IMR-90 (cell line): Measurements from ENCODE around the gene NFATC3. TPM values are rescaled to one million over a fixed set of nuclear protein-coding genes. Genes with fewer than 3 reads are reported as not detected.

Source experiments
- ATAC-seq: fragments of 200-7000 bp; cut with Tn5 transposase; 2 replicates; pipeline ENCODE4 v1.9.1; 2020; ENCODE audit warnings: low read depth, mild to moderate bottlenecking, moderate library complexity
- BruUV-seq: library from RNA; stranded (reverse); fragments of 400-500 nt; replicated peaks from 2 replicates; lab custom pipeline; 2021; lab: Mats Ljungman, UMichigan
- CTCF ChIA-PET: fragments of 300-600 bp; formaldehyde crosslinking; extraction: SDS; loops from one replicate; lab custom pipeline; 2021; ENCODE audit warnings: antibody characterized with exemption; lab: Yijun Ruan, JAX
- POLR2A ChIA-PET: fragments of 300-600 bp; sonication (Branson Sonifier 250); formaldehyde crosslinking; loops from one replicate; lab custom pipeline; 2022; ENCODE audit warnings: antibody characterized with exemption; ENCODE audit not compliant: unreplicated experiment; lab: Charles Lee
- DNase-seq: peaks from one replicate; pipeline ENCODE4 v3.0.0; 2013
- H2AFZ ChIP-seq: replicated peaks from 2 replicates; pipeline ENCODE3; 2013; ENCODE audit warnings: low read length, mild to moderate bottlenecking; ENCODE audit not compliant: poor library complexity
- H2AK5ac ChIP-seq: 2 replicates; pipeline ENCODE4 v1.6.1; 2013; ENCODE audit warnings: low read depth, low read length, inconsistent platforms
- H2AK9ac ChIP-seq: replicated peaks from 2 replicates; pipeline ENCODE3; 2013; ENCODE audit warnings: mild to moderate bottlenecking, low read depth, low read length, moderate library complexity; ENCODE audit not compliant: poor library complexity
- H2BK120ac ChIP-seq: 2 replicates; pipeline ENCODE4 v1.6.1; 2013; ENCODE audit warnings: low read depth, low read length, inconsistent platforms
- H2BK15ac ChIP-seq: 3 replicates; pipeline ENCODE4 v1.6.1; 2013; ENCODE audit warnings: low read depth, low read length, inconsistent platforms
- H2BK20ac ChIP-seq: 2 replicates; pipeline ENCODE4 v1.6.1; 2013; ENCODE audit warnings: low read depth, mild to moderate bottlenecking, inconsistent platforms, low read length, moderate library complexity
- H2BK5ac ChIP-seq: 2 replicates; pipeline ENCODE4 v1.6.1; 2013; ENCODE audit warnings: mild to moderate bottlenecking, low read depth, low read length, inconsistent platforms; ENCODE audit not compliant: poor library complexity, severe bottlenecking
- H3K14ac ChIP-seq: replicated peaks from 2 replicates; pipeline ENCODE4 v1.6.1; 2013; ENCODE audit warnings: low read depth, low read length, inconsistent platforms
- H3K18ac ChIP-seq: 2 replicates; pipeline ENCODE4 v1.6.1; 2013; ENCODE audit warnings: low read depth, low read length, control low read depth
- H3K23ac ChIP-seq: 2 replicates; pipeline ENCODE4 v1.6.1; 2013; ENCODE audit warnings: low read depth, low read length, inconsistent platforms
- H3K27ac ChIP-seq: 2 replicates; pipeline ENCODE4 v1.5.1; 2013; ENCODE audit warnings: mild to moderate bottlenecking, control low read depth, low read length; ENCODE audit not compliant: insufficient read depth
- H3K27me3 ChIP-seq: 2 replicates; pipeline ENCODE4 v1.6.1; 2013; ENCODE audit warnings: low read length; ENCODE audit not compliant: control insufficient read depth, insufficient read depth
- H3K36me3 ChIP-seq: 2 replicates; pipeline ENCODE4 v1.6.1; 2013; ENCODE audit warnings: low read length, mixed read lengths; ENCODE audit not compliant: control insufficient read depth, insufficient read depth
- H3K4ac ChIP-seq: 2 replicates; pipeline ENCODE4 v1.6.1; 2013; ENCODE audit warnings: low read depth, low read length, inconsistent platforms
- H3K4me1 ChIP-seq: 2 replicates; pipeline ENCODE4 v1.6.1; 2013; ENCODE audit warnings: low read length, mixed read lengths; ENCODE audit not compliant: control insufficient read depth, insufficient read depth
- H3K4me2 ChIP-seq: 2 replicates; pipeline ENCODE4 v1.6.1; 2013; ENCODE audit warnings: low read depth, mild to moderate bottlenecking, control low read depth, low read length, moderate library complexity
- H3K4me3 ChIP-seq: 2 replicates; pipeline ENCODE4 v1.5.1; 2013; ENCODE audit warnings: low read depth, mild to moderate bottlenecking, control low read depth, low read length, moderate library complexity; ENCODE audit not compliant: insufficient read depth
- H3K56ac ChIP-seq: 2 replicates; pipeline ENCODE4 v1.6.1; 2013; ENCODE audit warnings: low read length, inconsistent platforms; ENCODE audit not compliant: insufficient read depth; ENCODE audit errors: extremely low read depth
- H3K79me1 ChIP-seq, 2 experiments: 2 replicates each; pipeline ENCODE4 v1.6.1; 2013; ENCODE audit warnings: low read length in 2 of 2, inconsistent platforms in 1 of 2, low read depth in 1 of 2
- H3K9ac ChIP-seq: 2 replicates; pipeline ENCODE4 v1.6.1; 2013; ENCODE audit warnings: low read depth, low read length, control low read depth
- H3K9me1 ChIP-seq: 2 replicates; pipeline ENCODE4 v1.6.1; 2013; ENCODE audit warnings: low read length, inconsistent platforms; ENCODE audit not compliant: insufficient read depth
- H3K9me3 ChIP-seq: 2 replicates; pipeline ENCODE4 v1.6.1; 2013; ENCODE audit warnings: low read length; ENCODE audit not compliant: control insufficient read depth, insufficient read depth
- H4K20me1 ChIP-seq: 2 replicates; pipeline ENCODE4 v1.6.1; 2013; ENCODE audit warnings: low read length, inconsistent platforms; ENCODE audit not compliant: insufficient read depth
- H4K5ac ChIP-seq: 2 replicates; pipeline ENCODE4 v1.6.1; 2013; ENCODE audit warnings: mild to moderate bottlenecking, low read depth, low read length, control low read depth
- H4K8ac ChIP-seq, 2 experiments: 2 replicates each; pipeline ENCODE4 v1.6.1; 2013; ENCODE audit warnings: low read depth in 2 of 2, low read length in 2 of 2, control low read depth in 1 of 2, inconsistent platforms in 1 of 2
- H4K91ac ChIP-seq: 2 replicates; pipeline ENCODE4 v1.6.1; 2013; ENCODE audit warnings: low read depth, low read length, inconsistent platforms; ENCODE audit not compliant: insufficient read depth
- BHLHE40 ChIP-seq: fragments of 150-350 bp; IDR thresholded peaks from 2 replicates; pipeline ENCODE4 v1.6.1; 2016; ENCODE audit warnings: mild to moderate bottlenecking, low read depth, low read length
- CEBPB ChIP-seq: IDR thresholded peaks from 2 replicates; pipeline ENCODE4 v1.6.1; 2012; ENCODE audit warnings: low read depth, low read length, improper control_type of control experiment
- CTCF ChIP-seq: conservative IDR thresholded peaks from 2 replicates; pipeline ENCODE4 v1.5.1; 2012; ENCODE audit warnings: mild to moderate bottlenecking, low read depth, low read length, improper control_type of control experiment
- ELK1 ChIP-seq: fragments of 150-350 bp; IDR thresholded peaks from 2 replicates; pipeline ENCODE4 v1.6.1; 2016; ENCODE audit warnings: low read depth, mild to moderate bottlenecking, low read length, moderate library complexity, borderline replicate concordance
- FOS ChIP-seq: fragments of 150-350 bp; IDR thresholded peaks from 2 replicates; pipeline ENCODE4 v1.6.1; 2016; ENCODE audit warnings: low read depth, low read length
- MAZ ChIP-seq: IDR thresholded peaks from 2 replicates; pipeline ENCODE4 v1.6.1; 2012; ENCODE audit warnings: low read depth, mild to moderate bottlenecking, low read length, improper control_type of control experiment, moderate library complexity, borderline replicate concordance
- NFE2L2 ChIP-seq: fragments of 150-350 bp; IDR thresholded peaks from 2 replicates; pipeline ENCODE4 v1.6.1; 2016; ENCODE audit warnings: low read depth, mild to moderate bottlenecking, low read length
- POLR2A ChIP-seq: IDR thresholded peaks from 2 replicates; pipeline ENCODE4 v1.6.1; 2012; ENCODE audit warnings: mild to moderate bottlenecking, low read depth, low read length
- RCOR1 ChIP-seq: IDR thresholded peaks from 2 replicates; pipeline ENCODE4 v1.6.1; 2012; ENCODE audit warnings: mild to moderate bottlenecking, low read length, improper control_type of control experiment; ENCODE audit not compliant: insufficient replicate concordance
- WGBS, 2 experiments: methylation state at CpG; one replicate each; pipeline versions ENCODE4 v1.1.5 to v1.1.7; 2013; ENCODE audit warnings: missing lambda C conversion rate in 2 of 2; ENCODE audit not compliant: insufficient read length in 1 of 2; ENCODE audit errors: extremely low coverage in 2 of 2; 5-methylcytosine and 5-hydroxymethylcytosine counted together
- dilution Hi-C: fragments of 300-500 bp; cut with HindIII; formaldehyde crosslinking; loops from one replicate; pipeline ENCODE4 v1.14.3; 2018; ENCODE audit warnings: low sequenced_read_pairs; ENCODE audit not compliant: unreplicated experiment
- in situ Hi-C: fragments of 300-500 bp; cut with MboI; formaldehyde crosslinking; loops from 3 replicates; pipeline ENCODE4 v1.14.3; 2019; ENCODE audit warnings: low sequenced_read_pairs, inconsistent platforms, mixed read lengths
- intact Hi-C: fragments of 100-400 bp; cut with micrococcal nuclease; formaldehyde crosslinking; loops from 2 replicates; pipeline ENCODE4 v1.10.0; 2022
- polyA plus RNA-seq, 3 experiments: library from polyadenylated mRNA; depleted of rRNA; stranded (reverse); fragments of >200 nt; gene quantifications; 2 replicates each; pipeline ENCODE4 v1.2.3, GENCODE V29; 2012; ENCODE audit warnings: low replicate concordance in 1 of 3
- total RNA-seq: library from RNA; depleted of rRNA; stranded (reverse); fragments of >200 nt; gene quantifications from 2 replicates; pipeline ENCODE4 v1.2.3, GENCODE V29; 2012

Gene NFATC3
- total and polyA plus RNA-seq, 2 of the 4 experiments (the other 2 are of a cell fraction) = 6.3 to 21.5 TPM

- intact Hi-C loops = loop anchor here (5.0 kb wide), 1 partner anchor 47 kb away; the partner anchor contains the start of genes PRMT7 and SLC7A6OS
- peak overlapping the region; percentile 95 for H3K4ac ChIP-seq
- H2AK5ac ChIP-seq = peak overlapping the region; percentile 92
These were observed 180.1 kb downstream of the NFATC3 start for GRCh38 chr16:68265078-68265920.

More at GRCh38 chr16:68265078-68265920, 180.1 kb downstream of the NFATC3 start:
- Histone ChIP-seq H3K23ac (peak overlapping the region; percentile 98), H3K4me2 (peak overlapping the region; percentile 89), H3K4me3 (peak overlapping the region; percentile 84), H4K91ac (peak overlapping the region; percentile 79), H2BK5ac (peak overlapping the region; percentile 97), H3K79me1 (peaks cover 3 to 52% of the 10 kb centered on the region in 2 experiments), H2BK15ac (peak overlapping the region; percentile 23; the same call in 1 of the 3 replicates), H3K27ac (peak overlapping the region; percentile 91), H3K56ac (peak overlapping the region; percentile 84), H2BK20ac (no peak overlapping the region; the same call in 1 of the 2 replicates), H3K9me3 (no peaks in the 10 kb centered on the region), H3K27me3 (no peaks in the 10 kb centered on the region), H4K5ac (peak overlapping the region; percentile 47), H3K18ac (peak overlapping the region; percentile 40), H3K9ac (peak overlapping the region; percentile 95), H4K8ac (peak overlapping the region; percentile 84 to 90), H2BK120ac (peak overlapping the region; percentile 72), H3K4me1 (peaks cover 10% of the 10 kb centered on the region), H3K14ac (peak overlapping the region; percentile 93), H3K9me1 (peaks cover 10% of the 10 kb centered on the region; the same call in 1 of the 2 replicates), H4K20me1 (peaks cover 34% of the 10 kb centered on the region), H2AFZ (peak overlapping the region; percentile 96), H2AK9ac (peak overlapping the region; percentile 91), H3K36me3 (peaks cover 2% of the 10 kb centered on the region; the same call in 1 of the 2 replicates)
- peak; percentile 36 for ATAC-seq
- dilution Hi-C loops = no loop called here
- WGBS, 2 experiments = 3% methylated on average over 15 of the region's 23 CpGs; no CpG with 5 or more reads in 1 of the 2 experiments
- in situ Hi-C loops = no loop called here
- POLR2A ChIA-PET = interaction anchor here (1.6 kb wide), 1 partner anchor 67 kb away, joined by 3 read pairs; no protein-coding TSS in a partner anchor
- TF ChIP-seq RCOR1 (no peak), NFE2L2 (no peak), CEBPB (peak; percentile 79), BHLHE40 (peak; percentile 68), MAZ (no peak), FOS (0 out of 2 replicates have a peak, but pooled peaks have one; percentile 10), POLR2A (peak; percentile 60; the same call in 1 of the 2 replicates), CTCF (no peak), ELK1 (no peak)
- peak; percentile 69 for DNase-seq
- CTCF ChIA-PET = interaction anchor here (2.2 kb wide), 1 partner anchor 11 kb away, joined by 7 read pairs; no protein-coding TSS in a partner anchor
- TSS peak; percentile 19 for BruUV-seq
